Measurements from ENCODE around the gene NOD1. TPM values are rescaled to one million over a fixed set of nuclear protein-coding genes. Genes with fewer than 3 reads are reported as not detected.

The NOD1 gene
- total RNA-seq, 1 experiment from 2014 or later = 8.1 TPM

GRCh38 chr7:30503274-30504212 is 25.0 kb upstream of the NOD1 start:
- H3K4me3 ChIP-seq (ENCODE audit: low read depth in 2 of 2, low read length in 2 of 2) = peak overlapping the region; percentile 89 to 94
- peak overlapping the region; percentile 87 for H3K27ac ChIP-seq (ENCODE audit: low read length)
- TF ChIP-seq SIN3A (IDR thresholded peaks at IDR 0.05; ENCODE audit: borderline replicate concordance, insufficient read depth, low read depth, low read length) (no peak), REST (IDR thresholded peaks at IDR 0.05; ENCODE audit: insufficient read depth in 1 of 2, low read depth in 2 of 2, low read length in 1 of 2) (no peak), POLR2AphosphoS5 (IDR thresholded peaks at IDR 0.05; ENCODE audit: low read depth, low read length) (no peak), CTCF (IDR thresholded peaks at IDR 0.05) (no peak), TCF7L2 (IDR thresholded peaks at IDR 0.05; ENCODE audit: low read depth, low read length) (no peak)
- no peaks in the 10 kb centered on the region for H3K9me3 ChIP-seq (ENCODE audit: control insufficient read depth, insufficient read depth, low read depth, low read length)
- no peaks in the 10 kb centered on the region for H3K36me3 ChIP-seq (ENCODE audit: control insufficient read depth, insufficient read depth, low read length)
- peaks cover 15% of the 10 kb centered on the region; the same call in 1 of the 2 replicates for H3K4me1 ChIP-seq (ENCODE audit: control insufficient read depth, insufficient read depth, low read length)
- intact Hi-C loops (cut with micrococcal nuclease; ENCODE audit: unreplicated experiment) = no loop called here
- in situ Hi-C loops (cut with HindIII; ENCODE audit: low pct_unique_long_range_greater_than_20kb, low sequenced_read_pairs) = no loop called here
- ChIA-PET POLR2A (interaction anchor here (0.6 to 0.7 kb wide), 4 partner anchors 71 to 247 kb away, joined by 10 to 19 read pairs (median 14); no protein-coding TSS in a partner anchor), CTCF (interaction anchor here (0.6 kb wide), 3 partner anchors 9 to 619 kb away, joined by 4 to 8 read pairs (median 4); no protein-coding TSS in a partner anchor)
- TSS peak; percentile 76 for BruUV-seq (replicated peaks)
- DNase-seq (ENCODE audit: low read depth, low spot score) = no peak
- no peaks in the 10 kb centered on the region for H3K27me3 ChIP-seq (ENCODE audit: control insufficient read depth, insufficient read depth, low read length)
- ATAC-seq = no peak

GRCh38 chr7:30502470-30503251 is 24.1 kb upstream of the NOD1 start:
- CTCF ChIA-PET = interaction anchor here (0.6 kb wide), 1 partner anchor 10 kb away, joined by 4 read pairs; no protein-coding TSS in a partner anchor
- intact Hi-C loops (cut with micrococcal nuclease; ENCODE audit: unreplicated experiment) (no loop called here), in situ Hi-C loops (cut with HindIII; ENCODE audit: low pct_unique_long_range_greater_than_20kb, low sequenced_read_pairs) (no loop called here)
- DNase-seq (ENCODE audit: low read depth, low spot score) (no peak), ATAC-seq (no peak)
- TF ChIP-seq POLR2AphosphoS5 (IDR thresholded peaks at IDR 0.05; ENCODE audit: low read depth, low read length) (no peak), CTCF (IDR thresholded peaks at IDR 0.05) (no peak), TCF7L2 (IDR thresholded peaks at IDR 0.05; ENCODE audit: low read depth, low read length) (no peak), SIN3A (IDR thresholded peaks at IDR 0.05; ENCODE audit: borderline replicate concordance, insufficient read depth, low read depth, low read length) (no peak), REST (IDR thresholded peaks at IDR 0.05; ENCODE audit: insufficient read depth in 1 of 2, low read depth in 2 of 2, low read length in 1 of 2) (no peak)
- Histone ChIP-seq H3K27ac (ENCODE audit: low read length) (peak overlapping the region; percentile 40; the same call in 1 of the 2 replicates), H3K27me3 (ENCODE audit: control insufficient read depth, insufficient read depth, low read length) (no peaks in the 10 kb centered on the region), H3K36me3 (ENCODE audit: control insufficient read depth, insufficient read depth, low read length) (peaks cover 3% of the 10 kb centered on the region; the same call in 1 of the 2 replicates), H3K4me3 (ENCODE audit: low read depth in 2 of 2, low read length in 2 of 2) (no peak overlapping the region), H3K4me1 (ENCODE audit: control insufficient read depth, insufficient read depth, low read length) (peaks cover 15% of the 10 kb centered on the region; the same call in 1 of the 2 replicates), H3K9me3 (ENCODE audit: control insufficient read depth, insufficient read depth, low read depth, low read length) (no peaks in the 10 kb centered on the region)
- no TSS peak for BruUV-seq (replicated peaks)
- POLR2A ChIA-PET = no interaction called here
